ENCODE measurements around the gene TAF1B. TPM values are rescaled to one million over a fixed set of nuclear protein-coding genes. Genes with fewer than 3 reads are reported as not detected.
A peak's percentile ranks its signal among the peaks of the same experiment; 100 is the strongest.

Gene TAF1B
- total RNA-seq, 3 donors from 2014 or later: 17.0 to 21.6 (median 20.3) TPM

- TF ChIP-seq POLR2A (IDR thresholded peaks at IDR 0.05): no peak
- no peak for TF ChIP-seq CTCF (IDR thresholded peaks at IDR 0.05)
- TF ChIP-seq POLR2AphosphoS5 (IDR thresholded peaks at IDR 0.05): no peak
- intact Hi-C loops (cut with DNase I; ENCODE audit: low total_unique reads): loop anchor here (2.0 kb wide), 1 partner anchor 66 kb away; no protein-coding TSS in a partner anchor
- no peaks in the 10 kb centered on the region for H3K9me3 ChIP-seq
- no peak for DNase-seq (ENCODE audit: low spot score in 2 of 2)
- H3K36me3 ChIP-seq: no peaks in the 10 kb centered on the region
- H3K27ac ChIP-seq: no peak overlapping the region
- no peak overlapping the region for H3K4me3 ChIP-seq
- H3K27me3 ChIP-seq: no peaks in the 10 kb centered on the region
- no peaks in the 10 kb centered on the region for H3K4me1 ChIP-seq
Measured at GRCh38 chr2:9838391-9838790, 4.9 kb upstream of the TAF1B start.

- Histone ChIP-seq H3K4me3 (peak overlapping the region; percentile 74 to 96 (median 80)), H3K36me3 (no peaks in the 10 kb centered on the region), H3K27ac (peak overlapping the region; percentile 92 to 96), H3K4me1 (no peaks in the 10 kb centered on the region), H3K27me3 (no peaks in the 10 kb centered on the region), H3K9me3 (no peaks in the 10 kb centered on the region)
- TF ChIP-seq CTCF (IDR thresholded peaks at IDR 0.05): no peak
- TF ChIP-seq POLR2A (IDR thresholded peaks at IDR 0.05): no peak
- TF ChIP-seq POLR2AphosphoS5 (IDR thresholded peaks at IDR 0.05): no peak
- intact Hi-C loops (cut with DNase I; ENCODE audit: low total_unique reads): no loop called here
- DNase-seq (ENCODE audit: low spot score in 2 of 2): no peak
Measured at GRCh38 chr2:9842487-9843228, 616 bp upstream of the TAF1B start.

- no peaks in the 10 kb centered on the region for H3K9me3 ChIP-seq
- H3K27ac ChIP-seq: peak overlapping the region; percentile 92 to 96
- H3K4me1 ChIP-seq: no peaks in the 10 kb centered on the region
- no peak for DNase-seq (ENCODE audit: low spot score in 2 of 2)
- TF ChIP-seq POLR2AphosphoS5 (IDR thresholded peaks at IDR 0.05) (no peak), POLR2A (IDR thresholded peaks at IDR 0.05) (no peak), CTCF (IDR thresholded peaks at IDR 0.05) (peak in 1 of 3 donors; percentile 41)
- H3K4me3 ChIP-seq: peak overlapping the region; percentile 74 to 96 (median 80)
- no peaks in the 10 kb centered on the region for H3K36me3 ChIP-seq
- no peaks in the 10 kb centered on the region for H3K27me3 ChIP-seq
- intact Hi-C loops (cut with DNase I; ENCODE audit: low total_unique reads): no loop called here
Measured at GRCh38 chr2:9844036-9844483, 786 bp downstream of the TAF1B start.

GRCh38 chr2:9844576-9844975 lies 1.3 kb downstream of the TAF1B start:
- peak overlapping the region; percentile 52 to 92 for H3K27ac ChIP-seq

More at GRCh38 chr2:9844576-9844975, 1.3 kb downstream of the TAF1B start:
- H3K9me3 ChIP-seq: no peaks in the 10 kb centered on the region
- H3K36me3 ChIP-seq: no peaks in the 10 kb centered on the region
- TF ChIP-seq CTCF (IDR thresholded peaks at IDR 0.05): no peak
- no peak for TF ChIP-seq POLR2AphosphoS5 (IDR thresholded peaks at IDR 0.05)
- no peak for TF ChIP-seq POLR2A (IDR thresholded peaks at IDR 0.05)
- peak overlapping the region; percentile 74 to 96 (median 80) for H3K4me3 ChIP-seq
- intact Hi-C loops (cut with DNase I; ENCODE audit: low total_unique reads): no loop called here
- DNase-seq (ENCODE audit: low spot score in 2 of 2): no peak
- no peaks in the 10 kb centered on the region for H3K27me3 ChIP-seq
- H3K4me1 ChIP-seq: no peaks in the 10 kb centered on the region

All from breast epithelium (tissue), 4 donors.